Measurements from ENCODE around the gene WFDC1.

The WFDC1 gene

DNA sequence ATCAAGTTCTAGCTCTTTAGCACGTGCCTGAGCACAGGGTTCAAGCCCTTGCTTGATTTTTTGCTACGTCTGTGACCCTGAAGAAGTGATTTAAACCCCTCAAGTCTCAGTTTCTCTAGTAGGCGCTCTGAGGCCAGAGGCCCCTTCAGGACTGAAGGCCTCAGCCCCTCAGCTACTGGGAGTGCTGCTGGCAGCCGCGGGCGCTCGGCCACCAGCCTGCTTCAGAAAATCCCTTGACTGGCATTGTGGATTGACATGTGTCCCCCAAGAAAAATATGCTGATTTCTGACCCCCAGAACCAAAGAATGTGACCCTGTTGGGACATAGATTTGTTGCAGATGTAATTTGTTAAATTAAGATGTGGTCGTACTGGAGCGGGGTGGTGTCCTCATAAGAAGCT, 20.2 kb upstream of the WFDC1 start:
- no peak for DNase-seq

GRCh38 chr16:84275585-84276151, 19.0 kb upstream of the WFDC1 start:
- no peak for DNase-seq

DNA sequence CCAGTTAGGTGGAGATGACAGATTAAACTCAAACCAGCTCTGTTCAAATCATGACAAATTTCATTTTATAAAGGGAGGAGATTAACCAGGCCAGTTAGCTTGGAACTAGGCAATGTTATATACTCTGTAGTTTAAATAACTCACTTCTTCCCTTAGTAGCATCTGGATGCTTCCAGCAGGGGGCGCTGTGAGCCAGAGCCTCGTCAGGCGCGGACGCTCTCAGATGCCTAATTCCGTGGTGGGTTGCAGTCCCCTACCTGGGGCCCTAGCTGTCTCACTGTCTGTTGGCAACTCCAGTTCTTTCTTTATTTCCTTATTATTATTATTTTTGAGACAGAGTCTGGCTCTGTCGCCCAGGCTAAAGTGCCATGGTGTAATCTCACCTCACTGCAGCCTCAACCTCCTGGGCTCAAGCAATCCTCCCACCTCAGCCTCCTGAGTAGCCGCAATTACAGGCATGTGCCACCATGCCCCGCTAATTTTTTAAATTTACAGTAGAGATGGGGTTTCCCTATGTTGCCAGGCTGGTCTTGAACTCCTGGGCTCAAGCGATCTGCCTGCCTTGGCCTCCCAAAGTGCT, 17.3 kb upstream of the WFDC1 start:
- peak; percentile 13 for DNase-seq

DNA sequence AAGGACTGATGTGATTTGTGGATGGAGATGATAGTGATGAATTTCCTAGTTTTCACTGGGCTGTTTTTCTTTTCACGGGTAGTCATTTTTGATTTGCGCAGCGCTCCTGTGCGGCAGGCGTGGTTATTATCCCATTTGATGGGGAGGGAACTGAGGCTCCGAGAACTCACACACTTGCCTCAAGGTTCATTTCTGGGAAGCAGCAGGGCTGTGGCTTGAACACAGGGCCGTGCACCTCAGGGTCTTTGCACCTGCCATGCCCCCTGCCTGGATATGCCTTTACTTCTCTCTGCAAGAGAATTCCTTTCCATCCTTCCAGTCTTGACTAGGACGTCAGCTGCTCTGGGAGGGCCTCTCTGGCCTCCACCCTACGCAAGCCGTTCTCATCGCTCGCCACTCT, 16.3 kb upstream of the WFDC1 start:
- DNase-seq, result no peak

- peak; percentile 41 for DNase-seq
Measured at GRCh38 chr16:84278968-84279367, 15.7 kb upstream of the WFDC1 start.

GRCh38 chr16:84279881-84280280, 14.8 kb upstream of the WFDC1 start:
- DNase-seq, result no peak

DNA sequence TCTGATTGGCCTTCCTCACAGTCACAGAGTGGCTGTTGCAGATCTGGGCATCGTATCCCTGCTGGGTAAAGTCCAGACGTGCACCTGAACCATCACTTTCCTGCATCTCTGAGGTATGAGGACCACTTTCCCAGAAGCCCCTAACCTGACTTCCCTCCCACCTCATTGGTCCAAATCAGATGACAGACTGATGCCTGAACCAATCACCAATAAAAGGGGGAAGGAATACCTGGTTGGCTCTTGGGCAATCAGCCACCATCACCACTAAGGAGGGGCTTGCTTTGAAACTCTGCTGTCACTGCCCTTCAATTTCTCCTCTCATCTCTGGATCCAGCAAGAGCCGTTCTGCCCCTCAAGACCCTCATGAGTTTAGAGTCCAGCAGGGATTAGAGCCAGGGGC, 13.6 kb upstream of the WFDC1 start:
- no peak for DNase-seq

- no peak for DNase-seq
Measured at GRCh38 chr16:84282533-84282932, 12.1 kb upstream of the WFDC1 start.

GRCh38 chr16:84283314-84284153, 11.1 kb upstream of the WFDC1 start:
- no peak for DNase-seq

DNA sequence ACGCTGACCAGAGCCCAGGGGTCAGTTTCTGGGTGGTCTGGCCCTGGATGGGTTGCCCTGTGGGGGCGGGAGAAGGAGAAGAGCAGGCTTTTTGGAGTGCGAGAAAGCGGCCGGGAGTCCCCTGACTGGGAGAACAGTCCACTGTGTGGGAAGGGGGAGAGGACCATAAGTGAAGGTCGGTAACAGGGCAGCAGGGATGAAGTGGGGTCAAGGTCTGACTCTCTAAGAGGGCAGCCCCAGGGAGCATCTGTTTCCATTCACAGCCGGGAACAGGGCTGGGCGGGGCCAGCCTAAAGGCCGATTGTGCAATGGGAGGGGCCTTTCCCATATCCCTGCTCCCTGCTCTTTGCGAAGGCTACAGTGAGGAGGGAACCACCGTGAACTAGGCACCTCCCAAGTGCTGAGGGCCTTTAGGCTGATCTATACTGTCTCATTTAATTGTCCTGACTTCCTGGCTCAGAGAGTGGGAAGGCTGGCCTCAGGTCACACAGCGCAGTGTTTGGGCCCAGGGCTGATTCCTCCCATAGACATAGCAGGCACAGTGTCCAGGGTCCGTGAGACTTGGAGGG, 10.4 kb upstream of the WFDC1 start:
- no peak for DNase-seq

DNA sequence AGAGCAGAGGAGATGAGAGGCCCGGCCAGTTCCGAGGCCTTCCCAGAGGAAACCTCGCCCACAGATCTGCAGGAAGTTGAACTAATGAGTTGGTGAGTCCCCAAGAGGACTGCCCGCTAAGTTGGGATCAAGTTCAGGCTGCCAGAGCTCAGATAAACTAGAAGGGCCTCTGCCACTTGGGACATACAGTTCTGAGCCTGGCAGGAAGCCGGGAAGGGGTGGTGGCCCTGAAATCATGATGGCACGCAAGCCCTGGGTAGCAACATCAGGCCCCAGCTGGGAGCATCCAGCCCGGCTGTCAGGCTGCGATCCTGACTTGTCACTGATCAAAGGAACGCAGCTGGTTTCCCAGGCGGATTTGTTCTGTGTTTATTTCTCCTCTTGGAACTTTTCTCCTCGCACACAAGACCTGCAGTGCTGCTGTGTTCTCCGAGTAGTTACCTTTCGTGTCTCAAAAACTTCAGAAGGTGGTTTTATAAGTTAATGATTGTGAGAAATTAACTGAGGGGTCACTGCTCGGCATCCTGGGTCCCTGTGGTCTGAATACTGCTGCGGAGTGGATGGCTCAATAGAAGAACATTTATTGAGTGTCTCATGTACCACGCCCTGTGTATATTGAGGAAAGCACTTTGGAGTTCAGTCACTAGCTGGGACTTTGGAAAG, 8.0 kb upstream of the WFDC1 start:
- peak; percentile 27 for DNase-seq

- no peak for DNase-seq
Measured at GRCh38 chr16:84288902-84289301, 5.8 kb upstream of the WFDC1 start.

GRCh38 chr16:84291226-84291625, 3.5 kb upstream of the WFDC1 start:
- DNase-seq, result no peak

- DNase-seq, result peak; percentile 83
Measured at GRCh38 chr16:84292011-84292410, 2.7 kb upstream of the WFDC1 start.

DNA sequence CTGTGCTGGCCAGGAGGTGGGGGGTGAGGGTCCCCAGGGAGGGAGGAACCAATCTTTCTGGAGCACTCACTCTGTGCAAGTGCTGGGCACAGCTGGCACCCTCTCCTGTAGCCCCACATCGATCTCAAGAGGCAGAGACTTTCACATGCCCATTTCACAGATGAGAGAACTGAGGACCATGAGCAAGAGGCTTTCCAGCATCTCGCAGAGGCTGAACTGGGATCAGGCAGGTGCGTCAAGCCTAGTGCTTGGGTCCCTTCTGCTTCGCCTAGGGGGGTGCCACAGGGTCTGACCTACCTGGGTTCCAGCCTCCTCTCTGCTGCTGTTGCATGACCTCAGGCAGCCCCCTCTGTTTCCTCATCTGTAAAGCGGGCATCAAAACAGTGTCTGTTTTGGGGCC, 1.3 kb upstream of the WFDC1 start:
- no peak for DNase-seq

- no peak for DNase-seq
Measured at GRCh38 chr16:84294117-84294516, 561 bp upstream of the WFDC1 start.

DNA sequence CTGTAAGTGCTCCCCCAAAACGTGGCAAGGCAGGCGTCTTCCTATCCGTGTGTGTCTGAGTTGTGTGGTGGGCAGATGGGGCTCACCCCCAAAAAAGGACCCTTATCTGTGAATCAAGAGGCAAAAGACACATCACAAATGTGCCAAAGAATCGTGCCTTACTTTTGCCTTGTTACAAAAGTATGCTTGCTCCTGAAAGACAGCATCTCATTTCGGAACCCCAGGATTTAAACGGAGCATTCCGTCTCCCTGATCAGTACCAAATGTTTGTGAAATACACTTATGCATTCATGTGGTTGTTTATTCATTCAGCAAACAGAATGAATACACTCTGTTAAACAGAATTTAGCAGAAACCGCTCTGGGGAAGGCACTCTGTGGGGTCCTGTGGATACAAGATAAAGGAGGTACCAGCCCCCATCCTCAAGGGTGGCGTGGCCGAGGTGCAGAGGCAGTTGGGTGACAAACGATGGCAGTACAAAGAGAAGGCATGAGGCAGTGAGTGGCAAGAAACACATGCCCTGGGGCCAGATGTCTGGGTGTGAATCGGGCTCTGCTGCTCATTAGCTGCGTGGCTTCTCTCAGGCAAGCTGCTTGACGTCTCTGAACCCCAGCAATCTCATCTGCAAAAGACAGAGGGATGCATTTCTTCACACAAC, 654 bp downstream of the WFDC1 start:
- DNase-seq, result no peak

DNA sequence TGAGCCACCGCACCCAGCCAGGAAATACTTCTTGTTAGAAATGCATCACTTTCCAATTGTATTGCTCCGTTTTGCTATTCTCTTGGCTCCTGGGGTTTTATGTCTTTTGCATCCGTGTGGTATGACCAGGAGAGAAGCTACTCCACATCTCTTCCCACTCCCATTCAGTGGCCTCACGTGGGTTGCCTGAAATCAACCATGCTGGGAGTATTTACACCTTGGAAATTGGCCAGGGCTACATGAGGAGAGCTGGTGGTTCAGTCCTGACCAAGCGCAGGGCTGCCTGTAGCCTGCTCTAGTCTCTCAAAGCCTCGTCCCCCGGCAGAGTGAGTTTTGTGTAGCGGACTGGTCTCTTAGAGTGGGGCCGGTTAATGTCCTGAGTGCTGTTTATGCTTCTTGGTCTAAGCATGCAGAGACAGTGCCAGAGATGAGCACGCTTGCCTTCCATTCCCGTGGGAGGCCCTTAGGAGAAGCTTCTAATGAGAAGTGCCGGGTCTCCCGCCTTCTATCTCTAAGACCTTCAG, 3.8 kb downstream of the WFDC1 start:
- DNase-seq, result no peak

- no peak for DNase-seq
Measured at GRCh38 chr16:84299734-84300440, 5.2 kb downstream of the WFDC1 start.

DNA sequence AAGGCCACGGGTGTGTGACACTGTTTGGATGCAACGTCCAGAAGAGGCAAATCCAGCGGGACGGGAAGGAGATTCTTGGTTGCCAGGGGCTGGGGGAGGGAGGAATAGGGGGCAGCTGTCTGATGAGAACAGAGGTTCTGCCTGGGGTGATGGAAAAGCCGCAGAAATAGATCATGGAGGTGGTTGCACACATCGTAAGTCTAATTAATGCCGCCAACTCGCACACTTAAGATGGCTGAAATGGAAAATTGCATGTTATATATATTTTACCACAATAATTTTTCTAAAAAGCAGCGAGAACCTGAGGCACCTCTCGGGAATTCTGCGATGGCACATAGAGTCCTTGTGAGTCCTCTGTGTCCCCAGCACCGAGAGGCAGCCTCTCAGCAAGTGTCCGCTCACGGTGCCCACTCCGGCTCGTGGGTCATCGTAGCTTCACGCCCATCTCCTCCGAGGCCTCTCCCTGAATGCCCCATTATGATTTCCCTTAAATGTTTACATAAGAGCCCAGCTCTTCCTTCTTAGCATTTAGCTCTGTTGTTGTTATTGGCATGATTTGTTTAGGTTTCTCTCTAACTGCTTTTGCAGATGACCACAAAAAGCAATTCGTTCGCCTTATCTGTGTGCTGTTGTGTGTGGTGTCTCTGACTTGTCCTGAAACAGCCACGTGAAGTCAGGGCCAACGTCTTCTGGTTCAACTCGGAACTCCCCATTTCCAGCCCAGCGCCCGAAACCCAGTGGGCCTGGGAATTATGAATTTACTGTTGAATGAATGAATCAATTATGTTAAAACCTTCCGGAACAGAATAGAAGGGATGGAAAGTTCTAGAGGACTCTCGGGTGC, 7.7 kb downstream of the WFDC1 start:
- no peak for DNase-seq

DNA sequence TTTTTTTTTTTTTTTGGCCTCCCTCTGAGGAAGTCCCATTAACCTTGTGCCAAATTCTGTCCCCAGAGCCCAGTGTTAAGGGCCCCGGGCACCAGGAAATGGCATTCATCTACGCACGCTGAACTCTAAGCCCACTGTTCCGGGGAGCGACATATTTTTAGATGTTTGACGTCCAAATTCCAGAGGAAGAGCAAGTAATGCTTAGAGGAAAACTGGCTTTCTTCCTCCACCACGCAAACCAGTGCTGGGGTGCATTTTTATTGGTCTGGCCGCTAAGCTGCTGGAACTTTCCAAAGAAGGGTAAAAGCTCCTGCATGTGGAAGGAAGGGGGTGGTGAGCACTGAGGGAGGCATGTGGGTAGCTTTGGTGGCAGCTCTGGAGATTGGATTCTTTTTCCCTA, 8.3 kb downstream of the WFDC1 start:
- no peak for DNase-seq
